GM12891 (cell line): ENCODE results near the gene PAK4.

Experiments
- POLR2A ChIP-seq: IDR thresholded peaks from 2 replicates; pipeline ENCODE4 v1.6.1; 2011; ENCODE audit warnings: low read depth, low read length, control low read depth
- POLR2AphosphoS5 ChIP-seq: IDR thresholded peaks from 2 replicates; pipeline ENCODE4 v1.6.1; 2011; ENCODE audit warnings: low read depth, low read length, control low read depth
- TAF1 ChIP-seq: IDR thresholded peaks from 2 replicates; pipeline ENCODE4 v1.6.1; 2011; ENCODE audit warnings: low read depth, low read length, control low read depth

GRCh38 chr19:39083983-39084731 lies 41.4 kb upstream of the PAK4 start, which contains the start of gene ACP7:
- TF ChIP-seq POLR2A (no peak), POLR2AphosphoS5 (no peak), TAF1 (no peak)
